Ovary (tissue), 9 donors: ENCODE measurements around the gene SLC35A2. TPM values are rescaled to one million over a fixed set of nuclear protein-coding genes. Genes with fewer than 3 reads are reported as not detected.
"Not testable (repeated sequence)": the region's sequence is repeated elsewhere in the genome, so short reads cannot be mapped to it uniquely, and the experiment has no call there.

ENCODE experiments used
- DNase-seq, 5 donors: peaks; one replicate each; pipeline ENCODE4 v3.0.0-alpha.2; 2019 to 2020
- H3K27ac ChIP-seq, 2 donors: fragments of 200-600 bp; one replicate each; pipeline versions ENCODE4 v1.5.1 to v1.8.0; 2019 to 2022
- H3K27me3 ChIP-seq: fragments of 200-600 bp; one replicate; pipeline ENCODE4 v1.8.0; 2022
- H3K36me3 ChIP-seq: fragments of 200-600 bp; sonication (generic); one replicate; pipeline ENCODE4 v1.5.1; 2019
- H3K4me1 ChIP-seq: one replicate; pipeline ENCODE4 v1.8.1; 2013; ENCODE audit warnings: mild to moderate bottlenecking, moderate library complexity; ENCODE audit not compliant: insufficient read depth
- H3K4me3 ChIP-seq: fragments of 200-600 bp; sonication (generic); one replicate; pipeline ENCODE4 v1.5.1; 2017
- H3K9me3 ChIP-seq, 2 donors: fragments of 200-600 bp in 1 of 2; sonication (generic) in 1 of 2; one replicate each; pipeline versions ENCODE4 v1.5.1 to v1.8.1; 2013 to 2019; ENCODE audit warnings: mild to moderate bottlenecking in 1 of 2, moderate library complexity in 1 of 2
- POLR2A ChIP-seq: fragments of 450-650 bp; IDR thresholded peaks from one replicate; pipeline ENCODE4 v1.6.1; 2017; ENCODE audit warnings: antibody characterized with exemption, mild to moderate bottlenecking, moderate library complexity
- WGBS, 3 donors: extraction: QIAGEN DNeasy Blood & Tissue Kit in 1 of 3; methylation state at CpG; one replicate each; pipeline versions ENCODE4 v1.1.5 to v1.1.7; 2013 to 2017; 5-methylcytosine and 5-hydroxymethylcytosine counted together
- intact Hi-C, 4 donors: fragments of 100-400 bp; cut with DNase I; formaldehyde crosslinking; loops; one replicate each; pipeline versions ENCODE4 v1.11.0 to v1.15.1; 2022 to 2023
- polyA plus RNA-seq, 2 donors: library from polyadenylated mRNA; stranded (reverse); fragments of 200-250 nt in 1 of 2; fragments of 350-450 nt in 1 of 2; fragmentation: Illumina TruSeq in 1 of 2; extraction: RNeasy Lipid Tissue Mini Kit (QIAGEN cat#74804) in 1 of 2; gene quantifications; one replicate each; pipeline ENCODE4 v1.2.3, GENCODE V29; 2013 to 2014
- small RNA-seq: library from RNA; depleted of rRNA; stranded (forward); fragments of <200 nt; gene quantifications from one replicate; pipeline ENCODE3, GENCODE V24; 2016
- total RNA-seq, 7 donors: library from RNA; depleted of rRNA in 2 of 7; stranded (reverse); fragments of >200 nt in 2 of 7; fragmentation: NEBNext Ultra II Directional in 3 of 7; extraction: Animal tissue kit (Norgen Biotek cat#: 25700) in 3 of 7; gene quantifications; one replicate each; pipeline versions ENCODE4 v1.1.0 to v1.2.4, GENCODE V29; 2016 to 2023
- donor health status: DM: no; HTN: no; CAD: no; lungs with moderate emphysema.
- donor health status: DM: no; HTN: no; CAD: no.
- donor health status: Bipolar disorder and iron deficiency.
- donor health status: DM: yes; HTN: yes; CAD: no.
- donor health status: DM: no; HTN: no; CAD: no.
- donor health status: DM: yes; HTN: yes; CAD: no.

Gene SLC35A2
- total and polyA plus RNA-seq, 9 donors: 8.2 to 18.8 (median 12.5) TPM

- Histone ChIP-seq H3K27ac (no peak overlapping the region), H3K27me3 (no peaks in the 10 kb centered on the region), H3K36me3 (no peaks in the 10 kb centered on the region), H3K4me1 (no peaks in the 10 kb centered on the region), H3K4me3 (no peak overlapping the region), H3K9me3 (no peaks in the 10 kb centered on the region)
- 40 to 51% (median 46%) methylated on average over 5 of the region's 5 CpGs for WGBS, 3 donors
- no peak for DNase-seq
- intact Hi-C loops: no loop called here
- no peak for TF ChIP-seq POLR2A
Measured at GRCh38 chrX:48854898-48855297, 56.5 kb downstream of the SLC35A2 start.

DNA sequence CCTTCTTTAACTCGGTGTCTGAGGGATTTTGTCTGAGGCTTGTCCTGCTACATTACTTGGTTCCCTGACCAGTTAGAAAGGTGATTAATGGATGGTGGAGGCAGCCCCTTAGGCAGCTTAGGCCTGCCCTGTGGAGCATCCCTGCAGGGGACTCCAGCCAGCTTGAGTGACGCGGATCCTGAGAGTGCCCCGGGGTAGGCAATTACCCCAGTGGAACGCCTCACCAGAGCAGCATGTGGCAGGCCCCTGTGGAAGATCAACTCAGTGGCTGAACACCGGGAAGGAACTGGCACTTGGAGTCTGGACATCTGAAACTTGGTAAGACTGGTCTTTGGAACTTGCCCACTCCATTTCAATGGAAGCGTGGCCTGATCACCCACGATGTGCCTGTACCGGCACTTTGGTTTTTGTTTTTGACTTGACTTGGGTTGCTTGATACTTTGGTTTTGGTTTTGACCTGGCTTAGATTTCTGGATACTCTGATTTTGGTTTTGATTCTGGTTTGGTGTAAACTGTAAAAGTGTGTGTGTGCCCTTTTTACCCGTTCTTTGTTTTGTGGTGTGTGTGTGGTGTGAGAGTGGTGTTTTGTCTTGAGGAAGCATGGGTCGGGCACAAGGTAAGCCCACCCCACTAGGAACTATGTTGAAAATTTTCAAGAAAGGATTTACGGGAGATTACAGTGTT, 57.2 kb downstream of the SLC35A2 start:
- H3K27me3 ChIP-seq, intact Hi-C loops, H3K27ac ChIP-seq, H3K36me3 ChIP-seq, DNase-seq, H3K4me1 ChIP-seq, H3K9me3 ChIP-seq, H3K4me3 ChIP-seq: not testable (repeated sequence)
- 80 to 85% (median 82%) methylated on average over 10 to 12 of the region's 12 CpGs for WGBS, 3 donors

GRCh38 chrX:48853494-48853893, 58.0 kb downstream of the SLC35A2 start:
- H3K4me3 ChIP-seq, H3K27me3 ChIP-seq, intact Hi-C loops, H3K36me3 ChIP-seq, H3K4me1 ChIP-seq, H3K9me3 ChIP-seq, DNase-seq, H3K27ac ChIP-seq: not testable (repeated sequence)

Small RNA genes within 50 kb of the gene (small RNA-seq; reads per million reads assigned to genes)
- gene RNU6-722P: not detected

Other genes starting within 250 kb of the SLC35A2 start
- gene WAS, start 227.8 kb downstream of the SLC35A2 start, total RNA-seq: 1 to 10 TPM in 6 of 7 donors, under 1 TPM in 1; 0.95 to 7.7 (median 3.1) TPM
- gene WAS, start 227.8 kb downstream of the SLC35A2 start, polyA plus RNA-seq: 1 to 10 TPM; 1.3 to 3.2 TPM
- 1 to 10 TPM; 3.2 to 7.7 (median 5.2) TPM for gene SUV39H1, start 214.9 kb downstream of the SLC35A2 start, total RNA-seq
- 1 to 10 TPM; 3.5 to 5.6 TPM for gene SUV39H1, start 214.9 kb downstream of the SLC35A2 start, polyA plus RNA-seq
- gene GLOD5, start 149.9 kb downstream of the SLC35A2 start, total RNA-seq: not detected
- gene GLOD5, start 149.9 kb downstream of the SLC35A2 start, polyA plus RNA-seq: not detected
- under 1 TPM in 1 of 7 donors, not detected in 6; 0.46 TPM for gene GATA1, start 125.1 kb downstream of the SLC35A2 start, total RNA-seq
- under 1 TPM in 1 of 2 donors, not detected in 1; 0.08 TPM for gene GATA1, start 125.1 kb downstream of the SLC35A2 start, polyA plus RNA-seq
- 100 to 1,000 TPM in 2 of 7 donors, 10 to 100 TPM in 5; 49.1 to 115 (median 86.1) TPM for gene HDAC6, start 109.6 kb downstream of the SLC35A2 start, total RNA-seq
- gene HDAC6, start 109.6 kb downstream of the SLC35A2 start, polyA plus RNA-seq: 10 to 100 TPM; 56.7 to 95.3 TPM
- gene ERAS, start 85.1 kb downstream of the SLC35A2 start, total RNA-seq: not detected
- not detected for gene ERAS, start 85.1 kb downstream of the SLC35A2 start, polyA plus RNA-seq
- 10 to 100 TPM in 1 of 7 donors, 1 to 10 TPM in 2, under 1 TPM in 4; 0.43 to 10.6 (median 0.84) TPM for gene PCSK1N, start 76.0 kb downstream of the SLC35A2 start, total RNA-seq
- under 1 TPM in 1 of 2 donors, not detected in 1; 0.41 TPM for gene PCSK1N, start 76.0 kb downstream of the SLC35A2 start, polyA plus RNA-seq
- 10 to 100 TPM; 28.1 to 43.9 (median 32.8) TPM for gene TIMM17B, start 13.9 kb downstream of the SLC35A2 start, total RNA-seq
- gene TIMM17B, start 13.9 kb downstream of the SLC35A2 start, polyA plus RNA-seq: 10 to 100 TPM in 1 of 2 donors, 1 to 10 TPM in 1; 7.2 to 37.2 TPM
- 100 to 1,000 TPM in 5 of 7 donors, 10 to 100 TPM in 2; 85.8 to 149 (median 105) TPM for gene PQBP1, start 13.7 kb downstream of the SLC35A2 start, total RNA-seq
- 100 to 1,000 TPM in 1 of 2 donors, 10 to 100 TPM in 1; 71.2 to 145 TPM for gene PQBP1, start 13.7 kb downstream of the SLC35A2 start, polyA plus RNA-seq
- gene PIM2, start 7.4 kb upstream of the SLC35A2 start, total RNA-seq: 10 to 100 TPM in 1 of 7 donors, 1 to 10 TPM in 6; 6.3 to 13.0 (median 8.8) TPM
- 10 to 100 TPM in 1 of 2 donors, 1 to 10 TPM in 1; 8.9 to 22.9 TPM for gene PIM2, start 7.4 kb upstream of the SLC35A2 start, polyA plus RNA-seq
- gene OTUD5, start 46.0 kb upstream of the SLC35A2 start, total RNA-seq: 10 to 100 TPM; 25.8 to 57.8 (median 53.8) TPM
- gene OTUD5, start 46.0 kb upstream of the SLC35A2 start, polyA plus RNA-seq: 10 to 100 TPM; 41.9 to 72.7 TPM
- 1 to 10 TPM in 5 of 7 donors, under 1 TPM in 2; 0.76 to 4.6 (median 2.0) TPM for gene KCND1, start 60.2 kb upstream of the SLC35A2 start, total RNA-seq
- gene KCND1, start 60.2 kb upstream of the SLC35A2 start, polyA plus RNA-seq: 1 to 10 TPM; 1.9 to 4.2 TPM
- gene GRIPAP1, start 90.6 kb upstream of the SLC35A2 start, total RNA-seq: 10 to 100 TPM; 21.9 to 45.0 (median 31.2) TPM
- 10 to 100 TPM; 20.0 to 40.5 TPM for gene GRIPAP1, start 90.6 kb upstream of the SLC35A2 start, polyA plus RNA-seq
- gene TFE3, start 131.7 kb upstream of the SLC35A2 start, total RNA-seq: 10 to 100 TPM; 44.8 to 69.4 (median 57.3) TPM
- gene TFE3, start 131.7 kb upstream of the SLC35A2 start, polyA plus RNA-seq: 10 to 100 TPM; 42.1 to 49.2 TPM
- gene CCDC120, start 147.4 kb upstream of the SLC35A2 start, total RNA-seq: 10 to 100 TPM in 3 of 7 donors, 1 to 10 TPM in 4; 3.3 to 11.2 (median 9.9) TPM
- gene CCDC120, start 147.4 kb upstream of the SLC35A2 start, polyA plus RNA-seq: 1 to 10 TPM; 3.8 to 4.6 TPM
- gene PRAF2, start 162.4 kb upstream of the SLC35A2 start, total RNA-seq: 10 to 100 TPM; 14.4 to 54.0 (median 29.3) TPM
- 10 to 100 TPM; 29.1 to 51.2 TPM for gene PRAF2, start 162.4 kb upstream of the SLC35A2 start, polyA plus RNA-seq
- gene WDR45, start 168.2 kb upstream of the SLC35A2 start, total RNA-seq: 10 to 100 TPM; 55.3 to 89.7 (median 76.5) TPM
- 10 to 100 TPM; 56.1 to 80.4 TPM for gene WDR45, start 168.2 kb upstream of the SLC35A2 start, polyA plus RNA-seq
- gene GPKOW, start 212.1 kb upstream of the SLC35A2 start, total RNA-seq: 10 to 100 TPM; 17.2 to 25.5 (median 20.9) TPM
- 10 to 100 TPM; 13.7 to 18.3 TPM for gene GPKOW, start 212.1 kb upstream of the SLC35A2 start, polyA plus RNA-seq